T47D (cell line): ENCODE data around the gene MARCKS.

Experiments
- DNase-seq, 2 experiments: peaks; one replicate each; pipeline versions ENCODE4 v3.0.0 to v3.0.0-alpha.2; 2011 to 2012; ENCODE audit warnings: low read depth in 1 of 2, low spot score in 1 of 2
- JUND ChIP-seq: IDR thresholded peaks from 2 replicates; pipeline ENCODE4 v1.6.1; 2012; ENCODE audit warnings: low read depth
- in situ Hi-C: cut with HindIII; loops from 2 replicates; pipeline ENCODE4 v1.10.0; 2016; ENCODE audit warnings: low sequenced_read_pairs, low pct_unique_long_range_greater_than_20kb

MARCKS gene

GRCh38 chr6:113857556-113858479, 673 bp downstream of the MARCKS start:
- TF ChIP-seq JUND, result no peak
- in situ Hi-C loops, result no loop called here
- DNase-seq, result no peak

GRCh38 chr6:113858480-113859348, 1.6 kb downstream of the MARCKS start:
- peak; percentile 78 to 88 for DNase-seq
- no peak for TF ChIP-seq JUND
- in situ Hi-C loops, result no loop called here

DNA sequence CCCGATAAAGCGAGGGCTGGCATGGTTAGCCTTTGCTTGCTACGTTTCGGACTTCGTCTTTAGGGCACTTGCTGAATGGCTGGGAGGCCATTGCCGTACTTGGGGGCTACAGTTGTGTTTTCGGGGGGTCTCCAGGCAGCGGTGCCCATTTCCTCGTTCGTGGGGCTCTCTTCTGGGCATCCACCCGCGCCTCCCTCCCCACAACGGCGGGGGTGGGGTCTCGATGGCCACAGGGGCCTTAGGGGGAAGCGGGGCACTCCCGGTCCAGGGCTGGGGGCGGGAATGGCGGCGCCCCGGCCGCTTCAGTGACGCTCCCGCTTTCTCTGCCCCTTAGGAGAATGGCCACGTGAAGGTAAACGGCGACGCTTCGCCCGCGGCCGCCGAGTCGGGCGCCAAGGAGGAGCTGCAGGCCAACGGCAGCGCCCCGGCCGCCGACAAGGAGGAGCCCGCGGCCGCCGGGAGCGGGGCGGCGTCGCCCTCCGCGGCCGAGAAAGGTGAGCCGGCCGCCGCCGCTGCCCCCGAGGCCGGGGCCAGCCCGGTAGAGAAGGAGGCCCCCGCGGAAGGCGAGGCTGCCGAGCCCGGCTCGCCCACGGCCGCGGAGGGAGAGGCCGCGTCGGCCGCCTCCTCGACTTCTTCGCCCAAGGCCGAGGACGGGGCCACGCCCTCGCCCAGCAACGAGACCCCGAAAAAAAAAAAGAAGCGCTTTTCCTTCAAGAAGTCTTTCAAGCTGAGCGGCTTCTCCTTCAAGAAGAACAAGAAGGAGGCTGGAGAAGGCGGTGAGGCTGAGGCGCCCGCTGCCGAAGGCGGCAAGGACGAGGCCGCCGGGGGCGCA, 2.4 kb downstream of the MARCKS start:
- no peak for TF ChIP-seq JUND
- in situ Hi-C loops, result no loop called here
- peak in 1 of 2 experiments; percentile 48 for DNase-seq

DNA sequence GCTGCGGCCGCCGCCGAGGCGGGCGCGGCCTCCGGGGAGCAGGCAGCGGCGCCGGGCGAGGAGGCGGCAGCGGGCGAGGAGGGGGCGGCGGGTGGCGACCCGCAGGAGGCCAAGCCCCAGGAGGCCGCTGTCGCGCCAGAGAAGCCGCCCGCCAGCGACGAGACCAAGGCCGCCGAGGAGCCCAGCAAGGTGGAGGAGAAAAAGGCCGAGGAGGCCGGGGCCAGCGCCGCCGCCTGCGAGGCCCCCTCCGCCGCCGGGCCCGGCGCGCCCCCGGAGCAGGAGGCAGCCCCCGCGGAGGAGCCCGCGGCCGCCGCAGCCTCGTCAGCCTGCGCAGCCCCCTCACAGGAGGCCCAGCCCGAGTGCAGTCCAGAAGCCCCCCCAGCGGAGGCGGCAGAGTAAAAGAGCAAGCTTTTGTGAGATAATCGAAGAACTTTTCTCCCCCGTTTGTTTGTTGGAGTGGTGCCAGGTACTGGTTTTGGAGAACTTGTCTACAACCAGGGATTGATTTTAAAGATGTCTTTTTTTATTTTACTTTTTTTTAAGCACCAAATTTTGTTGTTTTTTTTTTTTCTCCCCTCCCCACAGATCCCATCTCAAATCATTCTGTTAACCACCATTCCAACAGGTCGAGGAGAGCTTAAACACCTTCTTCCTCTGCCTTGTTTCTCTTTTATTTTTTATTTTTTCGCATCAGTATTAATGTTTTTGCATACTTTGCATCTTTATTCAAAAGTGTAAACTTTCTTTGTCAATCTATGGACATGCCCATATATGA, 3.2 kb downstream of the MARCKS start:
- no peak for TF ChIP-seq JUND
- no peak for DNase-seq
- in situ Hi-C loops, result no loop called here

GRCh38 chr6:113862112-113862511, 5.0 kb downstream of the MARCKS start:
- in situ Hi-C loops, result no loop called here
- DNase-seq, result no peak
- TF ChIP-seq JUND, result no peak

DNA sequence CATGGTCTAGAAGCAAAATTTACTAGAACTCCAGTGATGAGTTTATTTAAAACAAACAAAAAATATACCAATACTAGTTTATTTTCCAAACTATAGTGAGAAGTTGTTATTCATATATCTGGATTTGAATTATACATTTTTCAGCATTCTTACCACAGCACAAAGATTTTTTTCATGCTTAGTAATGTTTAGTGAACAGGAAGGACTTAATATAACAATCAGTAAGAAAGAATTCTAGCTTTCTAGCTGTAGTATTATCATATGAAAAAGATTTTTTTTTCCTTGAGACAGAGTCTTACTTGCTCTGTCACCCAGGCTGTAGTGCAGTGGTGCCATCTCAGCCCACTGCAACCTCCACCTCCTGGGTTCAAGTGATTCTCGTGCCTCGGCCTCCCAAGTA, 13.8 kb downstream of the MARCKS start:
- no peak for DNase-seq
- no peak for TF ChIP-seq JUND
- in situ Hi-C loops, result no loop called here

- in situ Hi-C loops, result no loop called here
- DNase-seq, result no peak
- no peak for TF ChIP-seq JUND
Measured at GRCh38 chr6:113871975-113872374, 14.8 kb downstream of the MARCKS start.

- in situ Hi-C loops, result no loop called here
- TF ChIP-seq JUND, result no peak
- no peak for DNase-seq
Measured at GRCh38 chr6:113873043-113873667, 16.0 kb downstream of the MARCKS start.

DNA sequence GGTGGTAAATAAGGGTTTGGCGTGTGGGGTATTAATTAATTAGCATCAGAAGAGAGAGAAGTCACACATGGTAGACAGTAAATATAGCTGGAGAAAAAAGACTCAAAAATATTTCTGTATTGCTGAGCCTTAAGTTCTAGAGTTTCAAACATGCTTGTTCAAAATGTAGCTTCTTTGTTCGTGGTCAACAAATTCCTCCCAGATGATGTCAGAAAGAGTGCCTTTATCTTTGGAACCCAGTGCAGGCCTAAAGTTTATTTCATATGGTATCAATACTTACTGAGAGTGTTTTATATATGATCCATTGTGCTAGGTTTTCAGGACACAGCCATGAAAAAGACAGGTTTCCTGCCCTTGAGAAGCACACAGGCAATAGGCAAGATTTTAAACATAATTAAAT, 18.3 kb downstream of the MARCKS start:
- in situ Hi-C loops, result no loop called here
- DNase-seq, result no peak
- TF ChIP-seq JUND, result no peak

DNA sequence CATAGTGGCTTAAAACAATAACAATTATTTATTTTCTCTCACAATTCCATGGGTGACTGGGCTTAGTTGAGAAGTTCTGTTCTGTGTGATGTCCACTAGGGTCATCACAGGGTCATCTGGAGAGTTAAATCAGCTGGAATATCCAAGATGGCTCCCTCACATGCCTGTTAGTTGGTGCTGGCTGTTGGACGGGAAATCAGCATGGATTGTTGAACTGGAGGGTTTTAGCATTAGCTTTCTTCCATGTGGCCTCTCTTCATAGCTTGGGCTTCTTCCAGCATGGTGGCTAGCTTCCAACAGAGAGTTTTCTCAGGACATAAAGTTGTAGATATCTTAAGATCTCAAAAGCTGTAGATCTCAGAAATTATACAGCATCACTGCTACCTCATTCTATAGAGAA, 19.6 kb downstream of the MARCKS start:
- in situ Hi-C loops, result no loop called here
- TF ChIP-seq JUND, result no peak
- DNase-seq, result no peak

- DNase-seq, result peak in 1 of 2 experiments; percentile 64
- TF ChIP-seq JUND, result no peak
- in situ Hi-C loops, result no loop called here
Measured at GRCh38 chr6:113879186-113880096, 22.3 kb downstream of the MARCKS start.
